GM12878 (cell line): ENCODE measurements around the gene LHFPL3. TPM values are rescaled to one million over a fixed set of nuclear protein-coding genes. Genes with fewer than 3 reads are reported as not detected.
A peak's percentile ranks its signal among the peaks of the same experiment; 100 is the strongest.

Experiments used
- ATAC-seq: fragments of 200-7000 bp; cut with Tn5 transposase; 3 replicates; pipeline ENCODE4 v1.9.1; 2020; ENCODE audit warnings: mild to moderate bottlenecking, moderate library complexity
- BruUV-seq: library from RNA; stranded (reverse); fragments of 400-500 nt; replicated peaks from 2 replicates; lab custom pipeline; 2021; lab: Mats Ljungman, UMichigan
- CTCF ChIA-PET: fragments of 300-600 bp; sonication (Branson Sonifier 250); formaldehyde crosslinking; extraction: SDS; loops from one replicate; lab custom pipeline; 2021; ENCODE audit warnings: inconsistent platforms; lab: Yijun Ruan, JAX
- POLR2A ChIA-PET: fragments of 350-600 bp; formaldehyde crosslinking; extraction: SDS; loops from one replicate; lab custom pipeline; 2021; ENCODE audit warnings: inconsistent platforms; lab: Charles Lee
- RAD21 ChIA-PET: fragments of 300-600 bp; sonication (Branson Sonifier 250); formaldehyde crosslinking; loops from one replicate; lab custom pipeline; 2023; ENCODE audit warnings: antibody characterized with exemption; ENCODE audit not compliant: unreplicated experiment; lab: Charles Lee
- SMC1A ChIA-PET: fragments of 300-600 bp; sonication (Branson Sonifier 250); formaldehyde crosslinking; loops from one replicate; lab custom pipeline; 2023; ENCODE audit not compliant: unreplicated experiment, uncharacterized antibody; lab: Charles Lee
- DNase-seq: peaks from one replicate; pipeline ENCODE4 v3.0.0-alpha.2; 2011; ENCODE audit warnings: low read depth, low spot score
- FAIRE-seq: peaks from 3 replicates; lab custom pipeline; 2011; peaks lifted over from hg19 to GRCh38; lab: Jason Lieb, UNC
- H2AFZ ChIP-seq: 2 replicates; pipeline ENCODE4 v1.6.0; 2011; ENCODE audit warnings: low read depth, low read length, control low read depth; ENCODE audit not compliant: control insufficient read depth
- H3K27ac ChIP-seq: 2 replicates; pipeline ENCODE4 v1.5.1; 2011; ENCODE audit warnings: control low read depth; ENCODE audit not compliant: control insufficient read depth, insufficient read depth
- H3K27me3 ChIP-seq, 2 experiments: replicated peaks in 1 of 2; 2 replicates each; pipeline versions ENCODE4 v1.6.0 to v1.6.1; 2011; ENCODE audit warnings: low read length in 1 of 2; ENCODE audit not compliant: control insufficient read depth in 2 of 2, insufficient read depth in 2 of 2
- H3K36me3 ChIP-seq, 2 experiments: 2 replicates each; pipeline ENCODE4 v1.5.1; 2011; ENCODE audit warnings: low read length in 1 of 2; ENCODE audit not compliant: control insufficient read depth in 2 of 2, insufficient read depth in 2 of 2
- H3K4me1 ChIP-seq: 2 replicates; pipeline ENCODE4 v1.6.1; 2011; ENCODE audit warnings: mild to moderate bottlenecking, low read length, moderate library complexity, mixed read lengths; ENCODE audit not compliant: control insufficient read depth, insufficient read depth
- H3K4me2 ChIP-seq: 2 replicates; pipeline ENCODE4 v1.6.0; 2011; ENCODE audit warnings: control low read depth; ENCODE audit not compliant: control insufficient read depth, insufficient read depth
- H3K4me3 ChIP-seq: fragments of 200-600 bp; sonication (generic); 2 replicates; pipeline ENCODE4 v1.5.1; 2016
- H3K79me2 ChIP-seq: 2 replicates; pipeline ENCODE4 v1.6.0; 2011; ENCODE audit warnings: low read length; ENCODE audit not compliant: control insufficient read depth, insufficient read depth
- H3K9ac ChIP-seq: 2 replicates; pipeline ENCODE4 v1.8.0; 2011; ENCODE audit warnings: low read length, control low read depth, mixed read lengths; ENCODE audit not compliant: control insufficient read depth, insufficient read depth
- H3K9me3 ChIP-seq: replicated peaks from 3 replicates; pipeline ENCODE4 v1.5.1; 2011; ENCODE audit warnings: mild to moderate bottlenecking, low read length; ENCODE audit not compliant: control insufficient read depth, insufficient read depth
- H4K20me1 ChIP-seq: 2 replicates; pipeline ENCODE4 v1.6.0; 2011; ENCODE audit not compliant: control insufficient read depth, insufficient read depth
- BHLHE40 ChIP-seq, 2 experiments: fragments of 450-650 bp in 1 of 2; IDR thresholded peaks; 2 replicates each; pipeline ENCODE4 v1.6.1; 2011 to 2017; ENCODE audit warnings: low read depth in 2 of 2, borderline replicate concordance in 1 of 2, improper control_type of control experiment in 1 of 2, low read length in 1 of 2, mild to moderate bottlenecking in 1 of 2
- CBX3 ChIP-seq: fragments of 200-600 bp; sonication (generic); IDR thresholded peaks from 2 replicates; pipeline ENCODE4 v1.6.1; 2016; ENCODE audit warnings: low read depth, borderline replicate concordance
- CREB1 ChIP-seq: IDR thresholded peaks from 2 replicates; pipeline ENCODE4 v1.6.1; 2012; ENCODE audit warnings: low read depth, mild to moderate bottlenecking, inconsistent platforms
- ESRRA ChIP-seq: IDR thresholded peaks from 2 replicates; pipeline ENCODE4 v1.6.1; 2012; ENCODE audit warnings: mild to moderate bottlenecking, low read length, improper control_type of control experiment
- ETV6 ChIP-seq, 2 experiments: fragments of 450-650 bp in 1 of 2; IDR thresholded peaks in 1 of 2; conservative IDR thresholded peaks in 1 of 2; 2 replicates each; pipeline ENCODE4 v1.6.1; 2014; ENCODE audit warnings: antibody characterized with exemption in 1 of 2, borderline replicate concordance in 1 of 2, low read depth in 1 of 2, mild to moderate bottlenecking in 1 of 2, moderate library complexity in 1 of 2
- GABPA ChIP-seq: IDR thresholded peaks from 2 replicates; pipeline ENCODE4 v1.6.1; 2014; ENCODE audit warnings: antibody characterized with exemption, low read depth, mild to moderate bottlenecking, inconsistent platforms
- IKZF2 ChIP-seq, 2 experiments: fragments of 450-650 bp; IDR thresholded peaks; 2 replicates each; pipeline ENCODE4 v1.6.1; 2017; ENCODE audit warnings: mild to moderate bottlenecking in 2 of 2, moderate library complexity in 2 of 2
- NFIC ChIP-seq: IDR thresholded peaks from 2 replicates; pipeline ENCODE4 v1.6.1; 2012; ENCODE audit warnings: low read depth, mild to moderate bottlenecking, inconsistent platforms, low read length, moderate library complexity
- NR2C1 ChIP-seq: fragments of 450-650 bp; IDR thresholded peaks from 2 replicates; pipeline ENCODE4 v1.6.1; 2017; ENCODE audit warnings: antibody characterized with exemption, mild to moderate bottlenecking, moderate library complexity
- POLR2AphosphoS5 ChIP-seq: IDR thresholded peaks from 2 replicates; pipeline ENCODE4 v1.6.1; 2011; ENCODE audit warnings: mild to moderate bottlenecking, low read length, inconsistent platforms
- POU2F2 ChIP-seq: IDR thresholded peaks from 3 replicates; pipeline ENCODE4 v1.6.1; 2011; ENCODE audit warnings: low read depth, mild to moderate bottlenecking, low read length, borderline replicate concordance
- RB1 ChIP-seq: fragments of 450-650 bp; formaldehyde crosslinking; IDR thresholded peaks from 2 replicates; pipeline ENCODE4 v1.6.1; 2017; ENCODE audit warnings: mild to moderate bottlenecking, borderline replicate concordance
- TCF12 ChIP-seq: IDR thresholded peaks from 2 replicates; pipeline ENCODE4 v1.6.1; 2011; ENCODE audit warnings: low read depth, mild to moderate bottlenecking, low read length
- ZNF207 ChIP-seq: fragments of 450-650 bp; IDR thresholded peaks from 2 replicates; pipeline ENCODE4 v1.6.1; 2014; ENCODE audit warnings: antibody characterized with exemption, mild to moderate bottlenecking, borderline replicate concordance
- ZZZ3 ChIP-seq: IDR thresholded peaks from 2 replicates; pipeline ENCODE4 v1.6.1; 2011; ENCODE audit warnings: low read depth; ENCODE audit not compliant: control insufficient read depth, insufficient read length
- WGBS: methylation state at CpG from one replicate; pipeline ENCODE4 v1.1.6; 2016; ENCODE audit warnings: low lambda C conversion rate; ENCODE audit not compliant: insufficient replicate concordance, insufficient coverage; ENCODE audit errors: missing lambda C conversion rate; 5-methylcytosine and 5-hydroxymethylcytosine counted together
- in situ Hi-C: fragments of 300-500 bp; cut with MboI; formaldehyde crosslinking; loops from 9 replicates; pipeline ENCODE4 v1.14.3; 2018; ENCODE audit warnings: mixed read lengths
- intact Hi-C: fragments of 100-400 bp; cut with micrococcal nuclease; formaldehyde crosslinking; loops from one replicate; pipeline ENCODE4 v1.14.2; 2022; ENCODE audit not compliant: unreplicated experiment
- polyA plus RNA-seq, 11 experiments: library from polyadenylated mRNA; depleted of rRNA in 4 of 11; unstranded in 6 of 11; stranded (reverse) in 5 of 11; fragments of >200 nt; fragmentation: Nextera tagmentation in 4 of 11; fragmentation: Illumina TruSeq in 1 of 11; extraction: Ambion mirVana in 4 of 11; extraction: Trizol in 1 of 11; gene quantifications; 1 replicate in 1 of 11; 2 replicates in 10 of 11; pipeline versions ENCODE4 v1.2.1 to v1.2.3, GENCODE V29; 2011 to 2016; ENCODE audit warnings: inconsistent platforms in 2 of 11, missing spikeins in 2 of 11, low read depth in 1 of 11
- total RNA-seq, 4 experiments: library from RNA; depleted of rRNA in 3 of 4; stranded (reverse); fragments of >200 nt in 3 of 4; fragmentation: Illumina TruSeq in 1 of 4; extraction: Trizol in 1 of 4; gene quantifications; 2 replicates each; pipeline versions ENCODE4 v1.2.1 to v1.2.3, GENCODE V29; 2013 to 2021
- TF ChIP-seq, protein P1 (sequence below): IDR thresholded peaks from 2 replicates; pipeline ENCODE4 v1.6.1; 2012; ENCODE audit warnings: low read depth, low read length, improper control_type of control experiment
- TF ChIP-seq, protein P2 (sequence below): IDR thresholded peaks from 2 replicates; pipeline ENCODE4 v1.6.1; 2012; ENCODE audit warnings: improper control_type of control experiment, low read depth, low read length; ENCODE audit not compliant: insufficient replicate concordance

The LHFPL3 gene
- total and polyA plus RNA-seq, 10 of the 15 experiments (the other 5 are each of a cell fraction or from before 2014, with no cell fraction given): 0.09 TPM; not detected in 9

DNA sequence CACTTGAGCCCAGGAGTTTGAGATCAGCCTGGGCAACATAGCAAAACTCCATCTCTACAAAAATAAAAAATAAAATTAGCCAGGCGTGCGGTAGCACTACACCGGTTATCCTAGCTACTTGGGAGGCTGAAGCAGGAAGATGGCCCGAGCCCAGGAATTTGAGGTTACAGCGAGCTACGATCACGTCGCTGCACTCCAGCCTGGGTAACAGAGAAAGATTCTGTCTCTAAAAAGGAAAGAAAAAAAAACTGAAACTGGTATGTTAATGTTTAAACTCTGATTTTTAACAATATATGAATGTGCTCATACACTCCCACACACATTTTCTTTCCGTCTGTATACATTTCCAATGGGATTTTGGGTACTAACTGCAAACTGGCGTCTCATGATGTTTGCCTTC lies 545.0 kb downstream of the LHFPL3 start:
- in situ Hi-C loops (no loop called here), intact Hi-C loops (no loop called here)
- POLR2A ChIA-PET: interaction anchor here (1.0 kb wide), 1 partner anchor 10 kb away, joined by 3 read pairs; no protein-coding TSS in a partner anchor
- no peak overlapping the region for H3K9ac ChIP-seq
- WGBS: 51% methylated on average over 10 of the region's 10 CpGs
- no peaks in the 10 kb centered on the region for H3K27me3 ChIP-seq
- H3K4me3 ChIP-seq: no peak overlapping the region
- SMC1A ChIA-PET: interaction anchor here (1.1 to 1.6 kb wide), 3 partner anchors 10 to 45 kb away, joined by 3 to 8 read pairs (median 3); no protein-coding TSS in a partner anchor
- no TSS peak for BruUV-seq
- H2AFZ ChIP-seq: no peak overlapping the region
- FAIRE-seq (no peak), ATAC-seq (peak; percentile 43), DNase-seq (no peak)
- H3K79me2 ChIP-seq: no peaks in the 10 kb centered on the region
- H3K27ac ChIP-seq: no peak overlapping the region
- CTCF ChIA-PET: interaction anchor here (1.1 to 4.1 kb wide), 4 partner anchors 10 to 45 kb away, joined by 3 to 34 read pairs (median 5); no protein-coding TSS in a partner anchor
- H4K20me1 ChIP-seq: no peaks in the 10 kb centered on the region
- no peaks in the 10 kb centered on the region for H3K4me1 ChIP-seq
- RAD21 ChIA-PET: interaction anchor here (2.2 kb wide), 1 partner anchor 11 kb away, joined by 7 read pairs; no protein-coding TSS in a partner anchor
- TF ChIP-seq GABPA (no peak), ZZZ3 (no peak), ETV6 (conservative IDR thresholded peaks at IDR 0.05 in 1 of 2, IDR thresholded peaks at IDR 0.05 in 1 of 2; ENCODE audit: borderline replicate concordance in 1 of 2, low read depth in 1 of 2) (no peak), IKZF2 (IDR thresholded peaks at IDR 0.05) (no peak), NR2C1 (no peak), RB1 (no peak), CBX3 (no peak), POLR2AphosphoS5 (no peak), CREB1 (no peak), TCF12 (no peak), ZNF207 (no peak), NFIC (no peak), BHLHE40 (IDR thresholded peaks at IDR 0.05; ENCODE audit: borderline replicate concordance in 1 of 2, low read depth in 2 of 2, low read length in 1 of 2) (no peak), ESRRA (no peak), POU2F2 (no peak)
- TF ChIP-seq, protein P1, sequence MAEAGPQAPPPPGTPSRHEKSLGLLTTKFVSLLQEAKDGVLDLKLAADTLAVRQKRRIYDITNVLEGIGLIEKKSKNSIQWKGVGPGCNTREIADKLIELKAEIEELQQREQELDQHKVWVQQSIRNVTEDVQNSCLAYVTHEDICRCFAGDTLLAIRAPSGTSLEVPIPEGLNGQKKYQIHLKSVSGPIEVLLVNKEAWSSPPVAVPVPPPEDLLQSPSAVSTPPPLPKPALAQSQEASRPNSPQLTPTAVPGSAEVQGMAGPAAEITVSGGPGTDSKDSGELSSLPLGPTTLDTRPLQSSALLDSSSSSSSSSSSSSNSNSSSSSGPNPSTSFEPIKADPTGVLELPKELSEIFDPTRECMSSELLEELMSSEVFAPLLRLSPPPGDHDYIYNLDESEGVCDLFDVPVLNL: no peak
- TF ChIP-seq, protein P2, sequence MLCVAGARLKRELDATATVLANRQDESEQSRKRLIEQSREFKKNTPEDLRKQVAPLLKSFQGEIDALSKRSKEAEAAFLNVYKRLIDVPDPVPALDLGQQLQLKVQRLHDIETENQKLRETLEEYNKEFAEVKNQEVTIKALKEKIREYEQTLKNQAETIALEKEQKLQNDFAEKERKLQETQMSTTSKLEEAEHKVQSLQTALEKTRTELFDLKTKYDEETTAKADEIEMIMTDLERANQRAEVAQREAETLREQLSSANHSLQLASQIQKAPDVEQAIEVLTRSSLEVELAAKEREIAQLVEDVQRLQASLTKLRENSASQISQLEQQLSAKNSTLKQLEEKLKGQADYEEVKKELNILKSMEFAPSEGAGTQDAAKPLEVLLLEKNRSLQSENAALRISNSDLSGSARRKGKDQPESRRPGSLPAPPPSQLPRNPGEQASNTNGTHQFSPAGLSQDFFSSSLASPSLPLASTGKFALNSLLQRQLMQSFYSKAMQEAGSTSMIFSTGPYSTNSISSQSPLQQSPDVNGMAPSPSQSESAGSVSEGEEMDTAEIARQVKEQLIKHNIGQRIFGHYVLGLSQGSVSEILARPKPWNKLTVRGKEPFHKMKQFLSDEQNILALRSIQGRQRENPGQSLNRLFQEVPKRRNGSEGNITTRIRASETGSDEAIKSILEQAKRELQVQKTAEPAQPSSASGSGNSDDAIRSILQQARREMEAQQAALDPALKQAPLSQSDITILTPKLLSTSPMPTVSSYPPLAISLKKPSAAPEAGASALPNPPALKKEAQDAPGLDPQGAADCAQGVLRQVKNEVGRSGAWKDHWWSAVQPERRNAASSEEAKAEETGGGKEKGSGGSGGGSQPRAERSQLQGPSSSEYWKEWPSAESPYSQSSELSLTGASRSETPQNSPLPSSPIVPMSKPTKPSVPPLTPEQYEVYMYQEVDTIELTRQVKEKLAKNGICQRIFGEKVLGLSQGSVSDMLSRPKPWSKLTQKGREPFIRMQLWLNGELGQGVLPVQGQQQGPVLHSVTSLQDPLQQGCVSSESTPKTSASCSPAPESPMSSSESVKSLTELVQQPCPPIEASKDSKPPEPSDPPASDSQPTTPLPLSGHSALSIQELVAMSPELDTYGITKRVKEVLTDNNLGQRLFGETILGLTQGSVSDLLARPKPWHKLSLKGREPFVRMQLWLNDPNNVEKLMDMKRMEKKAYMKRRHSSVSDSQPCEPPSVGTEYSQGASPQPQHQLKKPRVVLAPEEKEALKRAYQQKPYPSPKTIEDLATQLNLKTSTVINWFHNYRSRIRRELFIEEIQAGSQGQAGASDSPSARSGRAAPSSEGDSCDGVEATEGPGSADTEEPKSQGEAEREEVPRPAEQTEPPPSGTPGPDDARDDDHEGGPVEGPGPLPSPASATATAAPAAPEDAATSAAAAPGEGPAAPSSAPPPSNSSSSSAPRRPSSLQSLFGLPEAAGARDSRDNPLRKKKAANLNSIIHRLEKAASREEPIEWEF: no peak
- H3K4me2 ChIP-seq: no peak overlapping the region
- no peaks in the 10 kb centered on the region; the same call in 2 of the 3 replicates for H3K9me3 ChIP-seq
- H3K36me3 ChIP-seq: no peaks in the 10 kb centered on the region; a peak in 1 of 4 replicates
